Trophoblast cell (in vitro differentiated cells and primary cell): ENCODE measurements around the gene NAT16.
A peak's percentile ranks its signal among the peaks of the same experiment; 100 is the strongest.

Experiments used
- DNase-seq, 2 donors: peaks; one replicate each; pipeline ENCODE4 v3.0.0-alpha.2; 2016
- H2AFZ ChIP-seq: 2 replicates; pipeline ENCODE4 v1.6.1; 2013; ENCODE audit warnings: low read length, moderate library complexity, mild to moderate bottlenecking; ENCODE audit not compliant: insufficient read depth, poor library complexity
- H2AK5ac ChIP-seq: 2 replicates; pipeline ENCODE4 v1.6.1; 2013; ENCODE audit warnings: mild to moderate bottlenecking, low read length
- H2BK120ac ChIP-seq: 2 replicates; pipeline ENCODE4 v1.6.1; 2013; ENCODE audit warnings: low read length, mild to moderate bottlenecking, moderate library complexity; ENCODE audit not compliant: insufficient read depth, poor library complexity
- H2BK12ac ChIP-seq: 2 replicates; pipeline ENCODE4 v1.6.1; 2013; ENCODE audit warnings: mild to moderate bottlenecking, low read length, moderate library complexity
- H2BK5ac ChIP-seq: 2 replicates; pipeline ENCODE4 v1.6.1; 2013; ENCODE audit warnings: low read length, low read depth, moderate library complexity, mild to moderate bottlenecking; ENCODE audit not compliant: poor library complexity
- H3K14ac ChIP-seq: 2 replicates; pipeline ENCODE4 v1.6.1; 2013; ENCODE audit warnings: mild to moderate bottlenecking, low read length
- H3K18ac ChIP-seq: 2 replicates; pipeline ENCODE4 v1.6.1; 2013; ENCODE audit warnings: mild to moderate bottlenecking, low read length
- H3K23ac ChIP-seq: 2 replicates; pipeline ENCODE4 v1.6.1; 2013; ENCODE audit warnings: low read length
- H3K27ac ChIP-seq: 2 replicates; pipeline ENCODE4 v1.5.1; 2013; ENCODE audit warnings: low read depth, mild to moderate bottlenecking, inconsistent platforms, low read length, moderate library complexity
- H3K27me3 ChIP-seq: 2 replicates; pipeline ENCODE4 v1.6.1; 2013; ENCODE audit warnings: inconsistent platforms, mild to moderate bottlenecking, low read length, moderate library complexity; ENCODE audit not compliant: insufficient read depth
- H3K36me3 ChIP-seq, 2 experiments: 1 replicate in 1 of 2; 2 replicates in 1 of 2; pipeline ENCODE4 v1.6.1; 2013; ENCODE audit warnings: low read length in 2 of 2, mild to moderate bottlenecking in 2 of 2, moderate library complexity in 1 of 2; ENCODE audit not compliant: insufficient read depth in 2 of 2, control insufficient read depth in 1 of 2
- H3K4ac ChIP-seq: 2 replicates; pipeline ENCODE4 v1.6.1; 2013; ENCODE audit warnings: low read depth, mild to moderate bottlenecking, low read length, moderate library complexity
- H3K4me1 ChIP-seq, 2 experiments: 1 replicate in 1 of 2; 2 replicates in 1 of 2; pipeline ENCODE4 v1.6.1; 2013; ENCODE audit warnings: low read length in 2 of 2, mild to moderate bottlenecking in 2 of 2, moderate library complexity in 1 of 2; ENCODE audit not compliant: insufficient read depth in 2 of 2, control insufficient read depth in 1 of 2
- H3K4me2 ChIP-seq: 2 replicates; pipeline ENCODE4 v1.6.1; 2013; ENCODE audit warnings: inconsistent platforms, mild to moderate bottlenecking, low read length, moderate library complexity
- H3K4me3 ChIP-seq: 2 replicates; pipeline ENCODE4 v1.5.1; 2013; ENCODE audit warnings: mild to moderate bottlenecking, low read depth, low read length, inconsistent platforms
- H3K79me1 ChIP-seq: one replicate; pipeline ENCODE4 v1.6.1; 2013; ENCODE audit warnings: low read length
- H3K79me2 ChIP-seq: 2 replicates; pipeline ENCODE4 v1.6.1; 2013; ENCODE audit warnings: low read length, mild to moderate bottlenecking; ENCODE audit not compliant: control insufficient read depth, insufficient read depth, poor library complexity
- H3K9ac ChIP-seq: 2 replicates; pipeline ENCODE4 v1.6.1; 2013; ENCODE audit warnings: mild to moderate bottlenecking, low read length
- H3K9me3 ChIP-seq: 2 replicates; pipeline ENCODE4 v1.6.1; 2013; ENCODE audit warnings: low read depth, mild to moderate bottlenecking, control low read depth, inconsistent platforms, low read length; ENCODE audit not compliant: insufficient read depth
- H4K12ac ChIP-seq: 2 replicates; pipeline ENCODE4 v1.6.1; 2013; ENCODE audit warnings: low read depth, mild to moderate bottlenecking, low read length, moderate library complexity
- H4K8ac ChIP-seq: 2 replicates; pipeline ENCODE4 v1.6.1; 2013; ENCODE audit warnings: low read depth, mild to moderate bottlenecking, low read length, moderate library complexity
- H4K91ac ChIP-seq: one replicate; pipeline ENCODE4 v1.6.1; 2013; ENCODE audit warnings: low read depth, mild to moderate bottlenecking, low read length, moderate library complexity
- WGBS: extraction: QIAGEN DNeasy Blood & Tissue Kit; methylation state at CpG from one replicate; pipeline ENCODE4 v1.1.7; 2013; ENCODE audit warnings: missing lambda C conversion rate; ENCODE audit not compliant: insufficient read length, insufficient coverage; ENCODE audit errors: extremely low coverage; 5-methylcytosine and 5-hydroxymethylcytosine counted together

The NAT16 gene

DNA sequence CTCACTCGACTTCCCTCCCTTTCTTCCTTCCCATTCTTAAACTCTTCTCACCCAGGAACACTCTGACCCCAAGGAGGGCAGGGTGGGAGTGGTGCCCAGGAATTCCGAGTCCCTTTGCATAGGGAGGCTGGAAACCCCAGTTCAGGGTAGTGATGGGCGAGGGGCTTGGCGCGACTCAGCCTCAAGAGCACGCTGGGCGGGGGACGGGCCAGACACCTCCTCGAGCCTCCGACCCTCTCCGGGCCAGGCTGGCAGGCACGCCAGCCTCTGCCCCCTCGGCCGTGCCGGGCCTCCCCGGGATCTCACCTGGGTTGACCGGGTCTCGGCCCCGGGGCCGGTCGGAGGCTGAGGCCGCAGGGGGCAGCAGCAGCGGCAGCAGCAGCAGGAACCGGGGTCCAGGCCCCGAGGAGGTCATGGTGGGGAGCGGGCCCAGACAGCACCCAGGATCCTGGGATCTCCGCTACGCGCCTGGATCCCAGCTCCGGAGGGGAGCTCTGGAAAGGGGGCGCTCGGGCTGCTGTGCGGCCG is 36.8 kb upstream of the NAT16 start:
- peaks cover 10 to 16% of the 10 kb centered on the region in 2 experiments for H3K4me1 ChIP-seq
- DNase-seq, result no peak
- H2AK5ac ChIP-seq, result peak overlapping the region; percentile 67
- WGBS, result no CpG with 5 or more reads among the region's 34 CpGs
- H3K4me3 ChIP-seq, result peak overlapping the region; percentile 78
- H2AFZ ChIP-seq, result peak overlapping the region; percentile 83
- peak overlapping the region; percentile 80 for H3K4ac ChIP-seq
- H3K23ac ChIP-seq, result no peak overlapping the region
- H3K27me3 ChIP-seq, result no peaks in the 10 kb centered on the region
- peak overlapping the region; percentile 84 for H3K18ac ChIP-seq
- peak overlapping the region; percentile 64 for H3K9ac ChIP-seq
- H3K4me2 ChIP-seq, result peak overlapping the region; percentile 71
- H4K91ac ChIP-seq, result peak overlapping the region; percentile 86
- H4K8ac ChIP-seq, result peak overlapping the region; percentile 83
- peak overlapping the region; percentile 59 for H4K12ac ChIP-seq
- peaks cover 10 to 22% of the 10 kb centered on the region in 2 experiments for H3K36me3 ChIP-seq
- peaks cover 13% of the 10 kb centered on the region for H3K79me2 ChIP-seq
- H3K9me3 ChIP-seq, result no peaks in the 10 kb centered on the region
- peak overlapping the region; percentile 44 for H2BK5ac ChIP-seq
- H3K79me1 ChIP-seq, result peaks cover 13% of the 10 kb centered on the region
- no peak overlapping the region for H2BK12ac ChIP-seq
- peak overlapping the region; percentile 20 for H3K27ac ChIP-seq
- peak overlapping the region; percentile 61 for H2BK120ac ChIP-seq
- peak overlapping the region; percentile 82 for H3K14ac ChIP-seq

DNA sequence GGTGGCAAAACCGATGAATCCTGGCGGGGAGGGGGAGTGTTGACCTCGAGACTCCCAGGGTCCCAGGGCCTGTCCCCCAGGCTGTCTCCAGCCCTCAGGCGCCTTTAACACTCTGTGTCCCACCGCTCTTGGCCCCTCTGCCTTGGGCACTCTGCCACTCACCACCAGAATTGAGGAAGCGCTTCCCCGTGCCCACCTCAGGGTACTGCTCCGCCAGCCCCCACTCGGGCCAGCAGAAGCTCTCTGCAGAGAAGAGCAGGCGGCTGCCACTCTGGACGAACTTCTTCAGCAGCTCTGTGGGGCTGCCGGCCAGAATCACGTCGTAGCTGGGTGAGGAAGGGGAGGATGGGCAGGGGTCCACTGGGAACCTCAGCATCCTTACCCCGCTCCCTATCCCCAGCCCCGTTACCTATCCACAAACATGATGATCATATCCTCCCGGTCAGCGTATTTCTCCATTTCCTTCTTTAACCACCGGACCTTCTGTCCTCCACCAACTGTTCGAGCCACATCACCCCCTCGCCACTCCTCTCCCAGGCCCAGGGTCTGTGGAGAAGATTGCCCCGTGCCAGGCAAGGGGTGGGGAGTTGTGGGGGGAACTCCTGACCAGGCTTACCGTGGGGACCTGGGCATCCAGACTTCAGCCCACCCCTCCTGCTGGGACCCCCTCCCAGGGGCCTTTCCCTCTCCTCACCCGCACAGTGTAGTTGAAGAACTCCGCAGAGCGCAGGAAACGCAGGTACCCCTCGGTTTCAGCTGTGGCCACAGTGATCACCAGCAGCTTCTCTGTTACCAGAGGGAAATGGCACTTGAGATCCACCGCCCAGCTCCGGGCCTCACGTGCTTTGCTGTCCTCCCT is 36.1 kb upstream of the NAT16 start:
- peak overlapping the region; percentile 86 for H4K91ac ChIP-seq
- H2AFZ ChIP-seq, result peak overlapping the region; percentile 63
- peak overlapping the region; percentile 63 for H2AK5ac ChIP-seq
- H2BK12ac ChIP-seq, result no peak overlapping the region
- no CpG with 5 or more reads among the region's 31 CpGs for WGBS
- H3K14ac ChIP-seq, result peak overlapping the region; percentile 33
- peak overlapping the region; percentile 84 for H3K18ac ChIP-seq
- H3K23ac ChIP-seq, result no peak overlapping the region
- H4K12ac ChIP-seq, result peak overlapping the region; percentile 60
- H3K4me3 ChIP-seq, result peak overlapping the region; percentile 78
- H2BK120ac ChIP-seq, result no peak overlapping the region
- H3K36me3 ChIP-seq, result peaks cover 17 to 29% of the 10 kb centered on the region in 2 experiments
- peaks cover 13% of the 10 kb centered on the region for H3K79me2 ChIP-seq
- peak overlapping the region; percentile 24 for H4K8ac ChIP-seq
- peaks cover 10 to 16% of the 10 kb centered on the region in 2 experiments for H3K4me1 ChIP-seq
- DNase-seq, result peak in 1 of 2 donors; percentile 39
- H3K4me2 ChIP-seq, result peak overlapping the region; percentile 71
- H3K27me3 ChIP-seq, result no peaks in the 10 kb centered on the region
- no peaks in the 10 kb centered on the region for H3K9me3 ChIP-seq
- peak overlapping the region; percentile 13 for H3K9ac ChIP-seq
- peak overlapping the region; percentile 80 for H3K4ac ChIP-seq
- peaks cover 13% of the 10 kb centered on the region for H3K79me1 ChIP-seq
- H3K27ac ChIP-seq, result no peak overlapping the region
- no peak overlapping the region for H2BK5ac ChIP-seq

- Histone ChIP-seq H4K8ac (no peak overlapping the region), H3K4me1 (peaks cover 7 to 10% of the 10 kb centered on the region in 2 experiments), H2AFZ (no peak overlapping the region), H3K9ac (no peak overlapping the region), H3K23ac (no peak overlapping the region), H3K14ac (no peak overlapping the region), H3K36me3 (peaks cover 47 to 64% of the 10 kb centered on the region in 2 experiments), H3K18ac (no peak overlapping the region), H3K27ac (no peak overlapping the region), H2BK12ac (no peak overlapping the region), H4K12ac (no peak overlapping the region), H4K91ac (no peak overlapping the region), H3K27me3 (no peaks in the 10 kb centered on the region), H2BK5ac (no peak overlapping the region), H3K9me3 (no peaks in the 10 kb centered on the region), H3K4me3 (no peak overlapping the region), H3K79me2 (peaks cover 6% of the 10 kb centered on the region), H2AK5ac (no peak overlapping the region), H2BK120ac (no peak overlapping the region), H3K4ac (no peak overlapping the region), H3K79me1 (peaks cover 5% of the 10 kb centered on the region), H3K4me2 (no peak overlapping the region)
- DNase-seq, result no peak
- no CpG with 5 or more reads among the region's 8 CpGs for WGBS
Observed at GRCh38 chr7:101212014-101212413, 31.9 kb upstream of the NAT16 start.

DNA sequence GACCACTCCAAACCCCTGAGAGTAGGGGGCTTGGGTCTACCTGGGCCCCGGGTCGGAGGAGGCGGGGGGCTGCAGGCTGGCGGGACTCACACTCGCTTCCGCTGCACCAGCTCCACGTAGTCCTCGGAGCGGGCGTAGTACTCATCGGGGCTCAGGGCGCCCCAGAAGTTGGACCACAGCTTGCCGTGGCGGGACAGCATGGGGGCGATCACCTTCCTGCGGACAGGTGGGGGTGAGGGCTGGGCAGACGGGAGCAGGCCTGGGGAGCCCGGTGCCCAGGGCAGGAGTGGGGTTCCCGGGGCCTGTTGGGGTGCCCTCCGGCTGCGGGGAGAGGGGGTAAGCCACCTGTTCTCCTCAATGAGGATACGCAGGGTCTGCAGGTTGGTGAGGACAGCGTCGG is 31.4 kb upstream of the NAT16 start:
- no peaks in the 10 kb centered on the region for H3K27me3 ChIP-seq
- H3K36me3 ChIP-seq, result peaks cover 49 to 67% of the 10 kb centered on the region in 2 experiments
- H3K14ac ChIP-seq, result no peak overlapping the region
- no peak for DNase-seq
- H2AFZ ChIP-seq, result no peak overlapping the region
- H2BK5ac ChIP-seq, result no peak overlapping the region
- H2BK120ac ChIP-seq, result no peak overlapping the region
- H2AK5ac ChIP-seq, result no peak overlapping the region
- H3K9me3 ChIP-seq, result no peaks in the 10 kb centered on the region
- H3K27ac ChIP-seq, result no peak overlapping the region
- H3K9ac ChIP-seq, result no peak overlapping the region
- no CpG with 5 or more reads among the region's 24 CpGs for WGBS
- no peak overlapping the region for H3K4ac ChIP-seq
- no peak overlapping the region for H4K12ac ChIP-seq
- peaks cover 2% of the 10 kb centered on the region for H3K79me2 ChIP-seq
- H2BK12ac ChIP-seq, result no peak overlapping the region
- H3K4me3 ChIP-seq, result no peak overlapping the region
- no peak overlapping the region for H4K91ac ChIP-seq
- no peak overlapping the region for H3K18ac ChIP-seq
- H3K4me1 ChIP-seq, result peaks cover 2 to 5% of the 10 kb centered on the region in 2 experiments
- H3K79me1 ChIP-seq, result no peaks in the 10 kb centered on the region
- H3K4me2 ChIP-seq, result no peak overlapping the region
- H4K8ac ChIP-seq, result no peak overlapping the region
- H3K23ac ChIP-seq, result no peak overlapping the region
